UCSD-AML1 (cell line): ENCODE measurements around the gene CENPS.
"Not testable (repeated sequence)": the region's sequence is repeated elsewhere in the genome, so short reads cannot be mapped to it uniquely, and the experiment has no call there.

ENCODE experiments used
- DNase-seq: peaks from one replicate; lab custom pipeline; 2025; ENCODE audit not compliant: unreplicated experiment; lab: John Stamatoyannopoulos, UW

The CENPS gene

GRCh38 chr1:10418741-10419140, 11.5 kb upstream of the CENPS start:
- not testable (repeated sequence) for DNase-seq

- no peak for DNase-seq
Observed at GRCh38 chr1:10419351-10419750, 10.9 kb upstream of the CENPS start.

GRCh38 chr1:10421637-10422036, 8.6 kb upstream of the CENPS start:
- DNase-seq: no peak

GRCh38 chr1:10424034-10424433, 6.2 kb upstream of the CENPS start:
- DNase-seq: no peak

- DNase-seq: no peak
Observed at GRCh38 chr1:10424651-10425050, 5.6 kb upstream of the CENPS start.

GRCh38 chr1:10425826-10426534, 4.3 kb upstream of the CENPS start:
- DNase-seq: not testable (repeated sequence)

GRCh38 chr1:10426535-10426848, 3.7 kb upstream of the CENPS start:
- not testable (repeated sequence) for DNase-seq

DNA sequence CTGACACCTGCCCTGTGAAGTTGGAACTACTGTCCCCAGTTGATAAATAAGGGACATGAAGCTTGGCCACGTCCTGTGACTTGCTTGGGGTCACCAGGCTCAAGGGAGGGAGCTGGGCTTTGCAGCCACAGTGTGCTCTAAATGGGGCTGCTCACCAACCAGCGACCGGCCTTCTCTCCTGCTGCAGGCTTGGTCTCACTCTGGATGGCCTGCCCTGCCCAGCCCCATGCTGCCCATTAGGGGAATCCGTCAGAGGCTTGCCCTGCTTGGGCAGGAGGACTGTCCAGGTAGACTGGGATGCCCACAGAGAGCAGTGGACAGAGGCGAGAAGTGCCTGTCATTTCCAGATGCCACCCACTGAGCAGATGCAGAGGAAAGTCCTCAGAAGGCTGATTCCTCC, 1.2 kb upstream of the CENPS start:
- no peak for DNase-seq

DNA sequence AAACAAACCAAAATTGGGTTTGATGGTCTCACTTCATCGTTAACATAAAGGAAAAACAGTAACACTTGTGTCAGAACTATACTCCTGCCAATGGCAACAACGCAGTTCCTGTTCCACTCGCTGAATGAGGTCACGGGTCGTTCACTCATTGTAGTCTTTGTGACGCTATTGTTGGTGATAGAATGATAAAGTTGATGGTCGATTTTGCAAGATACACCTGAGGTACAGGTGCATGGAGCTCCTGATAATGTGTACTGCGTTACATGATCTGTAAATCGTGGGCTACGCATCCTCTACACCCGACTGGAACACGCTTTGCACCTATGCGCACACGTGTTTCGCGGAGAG, 391 bp upstream of the CENPS start:
- no peak for DNase-seq

DNA sequence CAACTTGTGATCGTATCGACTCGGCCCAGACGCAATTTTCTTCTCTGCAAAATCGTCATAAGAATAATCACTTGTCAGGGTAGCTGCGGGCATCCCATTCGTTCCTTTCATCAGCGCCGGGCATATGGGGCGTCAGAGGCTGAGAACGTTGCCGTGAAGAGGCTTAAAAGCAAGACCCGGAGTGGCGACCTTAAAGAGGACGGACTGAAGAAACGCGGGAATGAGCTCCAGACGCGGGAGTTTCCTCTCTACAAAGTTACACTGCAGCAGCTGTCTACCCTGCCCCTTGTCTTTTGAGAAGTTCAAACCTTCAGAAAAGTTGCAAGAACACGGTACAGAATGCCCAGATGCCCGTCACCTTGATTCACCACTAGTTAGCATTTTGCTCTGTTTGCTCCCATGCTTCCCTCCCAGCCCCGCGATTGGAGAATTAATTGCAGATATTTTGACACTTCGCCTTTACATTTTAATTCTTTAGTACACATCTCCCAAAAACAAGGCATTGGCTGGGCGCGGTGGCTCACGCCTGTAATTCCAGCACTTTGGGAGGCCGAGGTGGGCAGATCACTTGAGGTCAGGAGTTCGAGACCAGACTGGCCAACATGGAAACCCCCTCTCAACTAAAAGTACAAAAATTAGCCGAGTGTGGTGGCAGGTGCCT, 967 bp downstream of the CENPS start:
- DNase-seq: no peak

DNA sequence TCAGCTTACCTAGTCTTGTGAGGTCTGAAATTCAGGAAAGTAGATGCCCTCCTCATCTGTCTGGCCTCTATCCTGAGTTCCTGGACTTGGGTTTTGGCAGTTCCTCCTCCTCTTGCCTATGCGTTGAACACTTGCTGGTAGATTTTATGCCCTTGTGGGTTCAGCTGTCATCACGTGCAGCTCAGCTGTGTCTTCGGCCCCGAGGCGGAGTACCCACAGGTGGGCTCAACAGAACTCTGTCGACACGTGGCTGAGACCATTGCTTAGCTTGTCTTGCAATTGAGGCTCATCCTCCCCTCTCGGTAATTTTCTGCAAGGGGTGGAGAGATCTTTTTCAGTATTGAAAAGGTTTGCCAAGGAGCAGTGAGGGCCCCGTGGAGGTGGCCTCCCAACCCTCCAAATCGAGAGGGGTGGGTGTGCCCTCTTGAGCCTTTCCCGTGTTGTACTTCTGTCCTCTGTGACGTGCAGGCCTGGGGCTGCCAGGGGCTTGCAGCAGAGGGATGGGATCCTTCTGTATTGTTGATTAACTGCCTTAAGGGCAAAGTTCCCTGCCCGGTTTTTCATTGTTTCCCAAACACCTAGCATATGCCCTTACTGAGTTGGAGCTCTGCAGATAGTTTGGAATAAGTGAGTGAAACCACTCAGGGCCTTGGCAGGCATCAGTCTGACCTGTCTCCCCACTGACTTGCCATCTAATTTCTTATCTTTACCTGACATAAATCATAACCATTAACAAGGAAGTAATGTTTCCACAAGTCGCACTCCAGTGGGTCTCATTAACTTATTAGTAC, 2.9 kb downstream of the CENPS start:
- no peak for DNase-seq

DNA sequence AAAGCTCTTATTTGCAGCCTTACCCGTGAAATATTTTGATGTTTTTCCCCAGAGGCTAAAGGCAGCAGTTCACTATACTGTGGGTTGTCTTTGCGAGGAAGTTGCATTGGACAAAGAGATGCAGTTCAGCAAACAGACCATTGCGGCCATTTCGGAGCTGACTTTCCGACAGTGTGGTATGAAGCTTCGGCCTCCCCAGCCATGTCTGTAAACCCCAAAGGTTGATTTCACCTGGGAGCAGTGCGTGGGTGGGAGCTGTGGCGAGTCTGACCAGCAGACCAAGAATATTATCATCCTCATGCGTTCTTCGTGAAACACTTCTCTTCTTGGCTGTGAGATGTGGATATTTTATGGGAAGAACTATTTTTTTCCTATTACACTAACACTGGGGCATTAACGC, 3.6 kb downstream of the CENPS start:
- no peak for DNase-seq

GRCh38 chr1:10434590-10434989, 4.4 kb downstream of the CENPS start:
- DNase-seq: no peak

- no peak for DNase-seq
Observed at GRCh38 chr1:10437052-10437451, 6.8 kb downstream of the CENPS start.

DNA sequence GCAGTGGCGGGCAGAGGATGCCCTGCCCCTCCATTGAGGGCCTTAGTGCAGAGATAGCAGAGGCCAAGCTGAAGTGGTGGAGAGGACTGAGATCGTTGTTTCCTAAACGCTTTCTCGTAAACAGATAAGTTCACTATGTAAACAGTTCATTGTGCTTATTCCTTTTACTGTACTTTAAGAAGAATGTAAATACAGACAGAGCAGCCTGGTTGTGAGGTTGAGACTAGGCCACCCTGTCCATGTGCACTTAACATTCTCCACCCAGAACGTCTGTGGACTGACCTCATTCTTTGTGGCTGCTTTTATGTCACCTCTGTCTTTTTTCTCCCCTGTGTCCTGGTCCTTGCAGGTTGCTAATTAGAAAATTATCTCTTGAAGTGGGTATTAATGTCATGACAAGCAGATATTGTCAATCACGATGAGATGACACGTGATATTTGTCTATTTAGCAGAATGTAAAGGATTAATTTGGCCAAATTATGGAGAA, 8.5 kb downstream of the CENPS start:
- no peak for DNase-seq

DNA sequence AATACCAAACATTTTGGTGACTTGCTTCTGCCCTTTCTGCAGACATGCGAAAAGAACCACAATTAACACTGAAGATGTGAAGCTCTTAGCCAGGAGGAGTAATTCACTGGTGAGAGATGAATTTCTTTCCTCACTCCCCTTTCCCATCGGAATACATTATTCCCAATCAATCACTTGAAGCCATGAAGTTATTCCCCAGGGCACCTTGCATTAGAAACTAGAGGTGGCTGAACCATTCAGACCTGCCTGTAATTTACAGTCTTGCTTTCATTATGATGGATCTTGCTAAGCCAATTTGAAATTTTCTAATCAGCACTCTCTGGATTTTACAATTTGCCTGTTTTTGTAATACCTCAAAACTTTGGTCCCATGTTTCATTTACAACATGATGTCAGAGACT, 10.1 kb downstream of the CENPS start:
- DNase-seq: no peak

DNA sequence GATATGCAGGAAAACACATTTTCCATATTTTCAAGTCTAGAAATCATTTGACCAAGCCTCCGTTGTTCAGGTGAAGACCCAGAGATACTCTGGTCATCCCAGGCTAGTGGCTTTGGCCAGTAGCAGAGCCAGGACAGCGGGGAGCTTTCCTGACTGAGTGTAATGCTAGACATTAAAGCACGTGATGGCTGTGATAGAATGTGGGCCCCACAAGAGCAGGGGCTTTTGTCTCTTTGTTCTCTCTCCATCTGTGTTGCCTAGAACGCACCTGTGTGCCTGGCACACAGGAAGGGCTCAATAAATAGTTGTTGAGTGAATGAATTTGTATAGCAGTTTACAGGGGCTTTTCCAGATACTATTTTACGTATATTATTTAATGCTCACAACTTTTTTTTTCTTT, 10.6 kb downstream of the CENPS start:
- no peak for DNase-seq

DNA sequence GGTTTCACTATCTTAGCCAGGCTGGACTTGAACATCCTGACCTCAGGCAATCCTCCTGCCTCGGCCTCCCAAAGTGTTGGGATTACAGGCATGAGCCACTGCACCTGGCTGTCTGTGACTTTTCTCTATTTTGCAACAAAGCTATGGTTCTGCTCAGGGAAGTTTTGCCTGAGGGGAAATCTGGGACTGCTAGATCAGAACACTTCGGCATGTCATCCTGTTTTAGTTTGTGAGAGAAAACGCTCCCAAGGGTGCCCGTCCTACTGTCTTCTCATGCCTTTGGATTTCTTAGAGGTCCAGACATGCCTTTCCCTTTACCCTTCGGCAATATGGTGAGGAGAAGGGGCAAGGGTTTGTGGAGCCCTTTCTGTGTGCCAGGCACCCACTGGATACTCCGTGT, 14.0 kb downstream of the CENPS start:
- no peak for DNase-seq

DNA sequence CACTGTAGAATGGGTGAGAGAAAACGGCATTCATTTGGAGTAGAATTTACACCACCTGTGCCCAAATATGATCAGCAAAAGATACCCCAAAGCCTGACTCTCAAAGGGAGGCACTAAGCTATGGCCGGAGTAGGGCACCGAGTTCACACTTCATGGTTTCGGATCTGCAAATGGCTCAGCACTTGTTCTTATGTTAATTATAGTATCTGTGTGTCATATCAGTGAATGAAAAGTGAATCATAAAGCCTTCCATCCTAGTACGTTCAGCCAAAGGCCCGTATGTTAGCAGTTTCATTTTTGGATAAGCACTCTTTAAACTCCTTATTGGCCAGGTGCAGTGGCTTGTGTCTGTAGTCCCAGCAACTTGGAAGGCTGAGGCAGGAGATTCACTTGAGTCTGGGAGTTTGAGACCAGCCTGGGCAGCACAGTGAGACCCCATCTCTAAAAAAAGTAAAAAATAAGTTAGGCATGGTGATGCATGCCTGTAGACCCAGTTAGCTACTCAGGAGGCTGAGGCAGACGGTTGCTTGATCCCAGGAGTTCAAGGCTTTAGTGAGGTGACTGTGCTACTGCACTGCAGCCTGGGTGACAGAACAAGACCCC, 14.7 kb downstream of the CENPS start:
- no peak for DNase-seq

DNA sequence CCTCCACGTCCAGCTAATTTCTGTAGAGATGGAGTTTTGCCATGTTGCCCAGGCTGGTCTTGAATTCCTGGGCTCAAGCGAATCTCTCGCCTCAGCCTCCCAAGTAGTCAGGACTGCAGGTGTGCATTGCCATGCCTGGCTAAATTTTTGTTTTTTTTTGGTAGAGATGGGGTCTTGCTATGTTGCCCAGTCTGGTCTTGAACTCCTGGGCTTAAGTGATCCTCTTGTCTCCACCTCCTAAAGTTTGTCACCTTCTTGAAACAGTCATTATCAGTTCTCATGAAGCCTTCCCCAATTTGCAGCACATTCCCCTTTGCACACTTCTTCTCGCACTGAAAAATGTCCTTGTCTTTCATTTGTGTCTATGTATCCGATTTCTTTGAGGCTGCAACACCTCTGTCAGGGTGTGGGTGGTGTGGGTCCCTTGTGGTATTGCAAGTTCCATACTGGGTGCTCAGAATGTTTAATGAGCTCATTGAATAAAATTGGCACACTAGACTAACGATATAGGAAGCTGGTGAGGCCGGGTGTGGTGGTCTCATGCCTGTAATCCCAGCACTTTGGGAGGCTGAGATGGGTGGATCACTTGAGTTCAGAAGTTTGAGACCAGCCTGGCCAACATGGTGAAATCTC, 16.7 kb downstream of the CENPS start:
- DNase-seq: no peak

DNA sequence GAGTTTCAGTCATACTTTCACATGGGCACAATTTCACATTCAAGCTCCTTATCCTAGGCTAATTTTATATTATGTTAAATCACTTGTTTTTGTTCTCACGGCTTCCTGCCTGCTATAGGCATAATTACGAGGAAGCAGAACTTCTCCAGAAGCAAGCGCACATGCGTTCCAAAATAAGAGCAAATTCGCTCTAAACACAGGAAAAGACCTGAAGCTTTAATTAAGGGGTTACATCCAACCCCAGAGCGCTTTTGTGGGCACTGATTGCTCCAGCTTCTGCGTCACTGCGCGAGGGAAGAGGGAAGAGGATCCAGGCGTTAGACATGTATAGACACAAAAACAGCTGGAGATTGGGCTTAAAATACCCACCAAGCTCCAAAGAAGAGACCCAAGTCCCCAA, 19.5 kb downstream of the CENPS start, which contains the start of gene CORT:
Gene CORT, plus strand, starts transcription at position 281 of the 400 bp plus-strand sequence. CDS start 193 bp downstream, outside the sequence.
- DNase-seq: no peak
